Measurements from ENCODE around the gene TP53. TPM values are rescaled to one million over a fixed set of nuclear protein-coding genes. Genes with fewer than 3 reads are reported as not detected.

Gene TP53
- total and polyA plus RNA-seq, 2 of the 4 experiments (the other 2 are of a cell fraction) = 31.2 to 48.5 TPM

GRCh38 chr17:7705269-7706255, 18.3 kb upstream of the TP53 start:
- Histone ChIP-seq H3K18ac (ENCODE audit: low read depth, low read length) (no peak overlapping the region), H3K27ac (ENCODE audit: insufficient read depth, low read length) (no peak overlapping the region), H3K79me1 (ENCODE audit: low read depth in 1 of 2, low read length in 2 of 2) (no peaks in the 10 kb centered on the region), H3K27me3 (ENCODE audit: control insufficient read depth, insufficient read depth, low read length) (peaks cover 41% of the 10 kb centered on the region), H3K4me2 (ENCODE audit: low read depth, low read length) (peak overlapping the region; percentile 80; the same call in 1 of the 2 replicates), H3K9me1 (ENCODE audit: insufficient read depth, low read length) (no peaks in the 10 kb centered on the region), H2BK20ac (ENCODE audit: low read depth, low read length) (no peak overlapping the region), H3K36me3 (ENCODE audit: control insufficient read depth, insufficient read depth, low read length) (peaks cover 8% of the 10 kb centered on the region), H3K4ac (ENCODE audit: low read depth, low read length) (no peak overlapping the region), H4K20me1 (ENCODE audit: insufficient read depth, low read length) (no peaks in the 10 kb centered on the region), H2AK5ac (ENCODE audit: low read depth, low read length) (no peak overlapping the region), H3K14ac (replicated peaks; ENCODE audit: low read depth, low read length) (no peak overlapping the region), H3K9ac (ENCODE audit: low read depth, low read length) (no peak overlapping the region), H2AFZ (replicated peaks; ENCODE audit: low read length, poor library complexity) (peak overlapping the region; percentile 43), H3K4me1 (ENCODE audit: control insufficient read depth, insufficient read depth, low read length) (peaks cover 3% of the 10 kb centered on the region; the same call in 1 of the 2 replicates), H3K23ac (ENCODE audit: low read depth, low read length) (no peak overlapping the region; the same call in 1 of the 2 replicates), H4K5ac (ENCODE audit: low read depth, low read length) (no peak overlapping the region), H4K8ac (ENCODE audit: low read depth in 2 of 2, low read length in 2 of 2) (no peak overlapping the region), H2BK120ac (ENCODE audit: low read depth, low read length) (no peak overlapping the region), H3K9me3 (ENCODE audit: control insufficient read depth, insufficient read depth, low read length) (no peaks in the 10 kb centered on the region), H2AK9ac (replicated peaks; ENCODE audit: low read depth, low read length, poor library complexity) (peak overlapping the region; percentile 78), H2BK5ac (ENCODE audit: low read depth, low read length, poor library complexity, severe bottlenecking) (no peak overlapping the region), H3K56ac (ENCODE audit: extremely low read depth, insufficient read depth, low read length) (no peak overlapping the region), H3K4me3 (ENCODE audit: insufficient read depth, low read depth, low read length) (peak overlapping the region; percentile 36), H2BK15ac (ENCODE audit: low read depth, low read length) (no peak overlapping the region), H4K91ac (ENCODE audit: insufficient read depth, low read depth, low read length) (no peak overlapping the region)
- dilution Hi-C loops (cut with HindIII; ENCODE audit: low sequenced_read_pairs, unreplicated experiment) (no loop called here), in situ Hi-C loops (cut with MboI; ENCODE audit: low sequenced_read_pairs) (no loop called here), intact Hi-C loops (cut with micrococcal nuclease) (no loop called here)
- 10% methylated on average over 8 of the region's 50 CpGs; no CpG with 5 or more reads in 1 of the 2 experiments for WGBS, 2 experiments (ENCODE audit: extremely low coverage in 2 of 2, insufficient read length in 1 of 2)
- POLR2A ChIA-PET (ENCODE audit: unreplicated experiment) = no interaction called here
- BruUV-seq (replicated peaks) = no TSS peak
- no peak for DNase-seq
- CTCF ChIA-PET = interaction anchor here (0.6 to 2.3 kb wide), 2 partner anchors 18 to 62 kb away, joined by 4 to 7 read pairs; partner anchors contain the start of gene TP53
- ATAC-seq (ENCODE audit: low read depth) = peak; percentile 31
- no peak for TF ChIP-seq BHLHE40 (IDR thresholded peaks at IDR 0.05; ENCODE audit: low read depth, low read length)
- no peak for TF ChIP-seq RFX5 (IDR thresholded peaks at IDR 0.05; ENCODE audit: low read depth, low read length)
- TF ChIP-seq POLR2A (IDR thresholded peaks at IDR 0.05; ENCODE audit: low read depth, low read length) = no peak
- no peak for TF ChIP-seq CHD1 (IDR thresholded peaks at IDR 0.05; ENCODE audit: low read depth, low read length)
- no peak for TF ChIP-seq SMC3 (IDR thresholded peaks at IDR 0.05; ENCODE audit: low read depth, low read length)
- TF ChIP-seq MXI1 (IDR thresholded peaks at IDR 0.05; ENCODE audit: borderline replicate concordance, low read depth, low read length) = no peak
- TF ChIP-seq FOS (IDR thresholded peaks at IDR 0.05; ENCODE audit: low read depth, low read length) = no peak
- TF ChIP-seq, protein P1, sequence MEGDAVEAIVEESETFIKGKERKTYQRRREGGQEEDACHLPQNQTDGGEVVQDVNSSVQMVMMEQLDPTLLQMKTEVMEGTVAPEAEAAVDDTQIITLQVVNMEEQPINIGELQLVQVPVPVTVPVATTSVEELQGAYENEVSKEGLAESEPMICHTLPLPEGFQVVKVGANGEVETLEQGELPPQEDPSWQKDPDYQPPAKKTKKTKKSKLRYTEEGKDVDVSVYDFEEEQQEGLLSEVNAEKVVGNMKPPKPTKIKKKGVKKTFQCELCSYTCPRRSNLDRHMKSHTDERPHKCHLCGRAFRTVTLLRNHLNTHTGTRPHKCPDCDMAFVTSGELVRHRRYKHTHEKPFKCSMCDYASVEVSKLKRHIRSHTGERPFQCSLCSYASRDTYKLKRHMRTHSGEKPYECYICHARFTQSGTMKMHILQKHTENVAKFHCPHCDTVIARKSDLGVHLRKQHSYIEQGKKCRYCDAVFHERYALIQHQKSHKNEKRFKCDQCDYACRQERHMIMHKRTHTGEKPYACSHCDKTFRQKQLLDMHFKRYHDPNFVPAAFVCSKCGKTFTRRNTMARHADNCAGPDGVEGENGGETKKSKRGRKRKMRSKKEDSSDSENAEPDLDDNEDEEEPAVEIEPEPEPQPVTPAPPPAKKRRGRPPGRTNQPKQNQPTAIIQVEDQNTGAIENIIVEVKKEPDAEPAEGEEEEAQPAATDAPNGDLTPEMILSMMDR (conservative IDR thresholded peaks at IDR 0.05; ENCODE audit: low read depth, low read length) = no peak
- TF ChIP-seq MAFK (IDR thresholded peaks at IDR 0.05; ENCODE audit: low read depth, low read length) = no peak
- TF ChIP-seq NFE2L2 (IDR thresholded peaks at IDR 0.05; ENCODE audit: low read depth, low read length) = no peak
- TF ChIP-seq RCOR1 (IDR thresholded peaks at IDR 0.05; ENCODE audit: insufficient replicate concordance, low read length) = no peak
- TF ChIP-seq MAZ (IDR thresholded peaks at IDR 0.05; ENCODE audit: borderline replicate concordance, low read depth, low read length) = no peak
- TF ChIP-seq RAD21 (IDR thresholded peaks at IDR 0.05; ENCODE audit: low read length) = no peak
- TF ChIP-seq USF2 (IDR thresholded peaks at IDR 0.05; ENCODE audit: low read depth, low read length) = no peak
